Spleen (tissue), 11 donors: Measurements from ENCODE around the gene AHNAK2. TPM values are rescaled to one million over a fixed set of nuclear protein-coding genes. Genes with fewer than 3 reads are reported as not detected.
"Not testable (repeated sequence)": the region's sequence is repeated elsewhere in the genome, so short reads cannot be mapped to it uniquely, and the experiment has no call there.

Experiments used
- DNase-seq: peaks from one replicate; pipeline ENCODE4 v3.0.0-alpha.2; 2020
- H3K27ac ChIP-seq, 8 donors: fragments of 200-600 bp; sonication (generic) in 7 of 8; 1 replicate in 4 of 8; 2 replicates in 4 of 8; pipeline versions ENCODE4 v1.5.0 to v1.8.0; 2016 to 2021; ENCODE audit warnings: inconsistent platforms in 4 of 8, mild to moderate bottlenecking in 4 of 8, moderate library complexity in 1 of 8
- H3K27me3 ChIP-seq, 7 donors: fragments of 200-600 bp; sonication (generic) in 6 of 7; replicated peaks in 1 of 7; 1 replicate in 4 of 7; 2 replicates in 3 of 7; pipeline versions ENCODE4 v1.5.0 to v1.8.0; 2016 to 2021; ENCODE audit warnings: inconsistent platforms in 3 of 7, mild to moderate bottlenecking in 1 of 7
- H3K36me3 ChIP-seq, 6 donors: fragments of 200-600 bp; sonication (generic) in 5 of 6; 1 replicate in 4 of 6; 2 replicates in 2 of 6; pipeline versions ENCODE4 v1.5.0 to v1.8.0; 2016 to 2021; ENCODE audit warnings: inconsistent platforms in 2 of 6
- H3K4me1 ChIP-seq, 6 donors: fragments of 200-600 bp; sonication (generic) in 5 of 6; 1 replicate in 3 of 6; 2 replicates in 3 of 6; pipeline versions ENCODE4 v1.5.0 to v1.8.0; 2016 to 2021; ENCODE audit warnings: inconsistent platforms in 3 of 6
- H3K4me3 ChIP-seq, 8 donors: fragments of 200-600 bp; sonication (generic) in 7 of 8; 1 replicate in 4 of 8; 2 replicates in 4 of 8; pipeline versions ENCODE4 v1.5.0 to v1.8.0; 2016 to 2021; ENCODE audit warnings: inconsistent platforms in 4 of 8, mild to moderate bottlenecking in 4 of 8, moderate library complexity in 2 of 8
- H3K9me3 ChIP-seq, 8 donors: fragments of 200-600 bp; sonication (generic) in 7 of 8; 1 replicate in 4 of 8; 2 replicates in 4 of 8; pipeline versions ENCODE4 v1.5.0 to v1.8.0; 2016 to 2021; ENCODE audit warnings: inconsistent platforms in 4 of 8
- POLR2A ChIP-seq, 3 donors: fragments of 450-650 bp; IDR thresholded peaks; one replicate each; pipeline ENCODE4 v1.5.1; 2017; ENCODE audit warnings: antibody characterized with exemption in 3 of 3, mild to moderate bottlenecking in 1 of 3
- POLR2AphosphoS5 ChIP-seq, 3 donors: sonication (generic); formaldehyde crosslinking; IDR thresholded peaks; one replicate each; pipeline ENCODE4 v1.5.1; 2017; ENCODE audit warnings: antibody characterized with exemption in 3 of 3
- whole genome bisulfite sequencing, 5 donors: extraction: QIAGEN DNeasy Blood & Tissue Kit in 3 of 5; methylation state at CpG; one replicate each; pipeline versions ENCODE4 v1.1.5 to v1.1.7; 2013 to 2018; 5-methylcytosine and 5-hydroxymethylcytosine counted together
- intact Hi-C: fragments of 100-400 bp; cut with DNase I; formaldehyde crosslinking; loops from one replicate; pipeline ENCODE4 v1.15.0; 2023; ENCODE audit warnings: low total_unique reads
- polyA plus RNA-seq, 3 donors: library from polyadenylated mRNA; stranded (reverse); fragments of 200-250 nt; gene quantifications; one replicate each; pipeline ENCODE4 v1.2.1, GENCODE V29; 2013
- total RNA-seq, 7 donors: library from RNA; depleted of rRNA in 3 of 7; stranded (reverse); fragments of >200 nt in 3 of 7; fragmentation: NEBNext Ultra II Directional in 4 of 7; extraction: Animal tissue kit (Norgen Biotek cat#: 25700) in 4 of 7; gene quantifications; one replicate each; pipeline versions ENCODE4 v1.1.0 to v1.2.1, GENCODE V29; 2016 to 2021
- TF ChIP-seq, protein P1 (sequence below), 11 experiments: fragments of 200-600 bp in 7 of 11; fragments of 450-650 bp in 4 of 11; sonication (generic) in 4 of 11; IDR thresholded peaks in 8 of 11; conservative IDR thresholded peaks in 3 of 11; 1 replicate in 7 of 11; 2 replicates in 4 of 11; pipeline versions ENCODE4 v1.4.0 to v1.8.0; 2016 to 2021; ENCODE audit warnings: antibody characterized with exemption in 11 of 11, inconsistent platforms in 4 of 11, mild to moderate bottlenecking in 1 of 11
- donor health status: healthy with polysubstance abuse.
- donor health status: DM: no; HTN: no; CAD: no; lungs with moderate emphysema.
- donor health status: DM: no; HTN: no; CAD: no.
- donor health status: Bipolar disorder and iron deficiency.
- donor health status: healthy.
- donor health status: DM: no; HTN: no; CAD: no.
- donor health status: DM: yes; HTN: yes; CAD: no.

The AHNAK2 gene
- total and polyA plus RNA-seq, 10 donors = 0.26 to 1.3 (median 0.71) TPM

DNA sequence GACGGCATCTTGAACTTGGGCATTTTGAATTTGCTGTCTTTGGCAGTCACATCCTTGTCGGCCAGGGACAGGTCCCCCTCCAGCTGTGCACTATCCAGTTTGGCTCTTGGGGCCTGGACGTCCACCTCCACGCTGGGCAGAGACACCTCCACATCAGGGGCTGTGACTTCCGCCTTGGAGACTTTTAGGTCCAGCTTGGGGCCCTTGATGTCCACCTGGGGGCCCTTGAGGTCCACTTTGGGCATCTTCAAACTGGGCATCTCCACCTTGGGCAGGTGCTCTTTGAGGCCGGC lies 34.2 kb downstream of the AHNAK2 start:
- H3K27me3 ChIP-seq, H3K9me3 ChIP-seq, intact Hi-C loops, H3K4me1 ChIP-seq, H3K36me3 ChIP-seq, H3K27ac ChIP-seq, H3K4me3 ChIP-seq: not testable (repeated sequence)
- DNase-seq = peak; percentile 66
- 64 to 94% (median 86%) methylated on average over 5 to 6 of the region's 6 CpGs for WGBS, 5 donors

DNA sequence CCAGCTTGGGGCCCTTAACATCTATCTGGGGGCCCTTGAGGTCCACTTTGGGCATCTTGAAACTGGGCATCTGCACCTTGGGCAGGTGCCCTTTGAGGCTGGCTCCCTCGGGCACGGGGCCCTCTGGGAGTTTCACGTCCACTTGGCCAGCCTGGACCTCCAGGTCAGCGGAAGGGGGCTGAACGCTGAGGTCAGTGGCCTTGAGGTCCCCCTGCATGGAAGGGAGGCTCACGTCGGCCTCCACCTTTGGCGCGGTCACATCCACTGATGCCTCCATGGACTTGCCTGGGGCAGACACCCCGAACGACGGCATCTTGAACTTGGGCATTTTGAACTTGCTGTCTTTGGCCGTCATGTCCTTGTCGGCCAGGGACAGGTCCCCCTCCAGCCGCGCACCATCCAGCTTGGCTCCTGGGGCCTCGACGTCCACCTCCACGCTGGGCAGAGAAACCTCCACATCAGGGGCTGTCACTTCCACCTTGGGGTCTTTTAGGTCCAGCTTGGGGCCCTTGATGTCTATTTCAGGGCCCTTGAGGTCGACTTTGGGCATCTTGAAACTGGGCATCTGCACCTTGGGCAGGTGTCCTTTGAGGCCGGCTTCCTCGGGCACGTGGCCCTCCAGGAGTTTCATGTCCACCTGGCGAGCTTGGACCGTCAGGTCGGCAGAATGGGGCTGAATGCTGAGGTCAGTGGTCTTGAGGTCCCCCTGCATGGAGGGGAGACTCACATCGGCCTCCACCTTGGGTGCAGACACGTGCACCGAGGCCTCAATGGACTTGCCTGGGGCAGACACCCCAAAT lies 34.8 kb downstream of the AHNAK2 start:
- H3K36me3 ChIP-seq, H3K4me1 ChIP-seq, H3K4me3 ChIP-seq, H3K27me3 ChIP-seq, intact Hi-C loops, H3K9me3 ChIP-seq, H3K27ac ChIP-seq, DNase-seq: not testable (repeated sequence)
- WGBS, 5 donors = 81 to 95% (median 90%) methylated on average over 17 to 29 of the region's 29 CpGs

DNA sequence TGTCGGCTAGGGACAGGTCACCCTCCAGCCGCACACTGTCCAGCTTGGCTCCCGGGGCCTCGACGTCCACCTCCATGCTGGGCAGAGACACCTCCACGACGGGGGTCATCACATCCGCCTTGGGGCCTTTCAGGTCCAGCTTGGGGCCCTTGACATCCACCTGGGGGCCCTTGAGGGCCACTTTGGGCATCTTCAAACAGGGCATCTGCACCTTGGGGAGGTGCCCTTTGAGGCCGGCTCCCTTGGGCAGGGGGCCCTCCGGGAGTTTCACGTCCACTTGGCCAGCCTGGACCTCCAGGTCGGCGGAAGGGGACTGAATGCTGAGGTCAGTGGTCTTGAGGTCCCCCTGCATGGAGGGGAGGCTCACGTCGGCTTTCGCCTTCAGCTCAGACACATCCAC lies 35.6 kb downstream of the AHNAK2 start:
- H3K9me3 ChIP-seq = no peaks in the 10 kb centered on the region
- intact Hi-C loops = no loop called here

DNA sequence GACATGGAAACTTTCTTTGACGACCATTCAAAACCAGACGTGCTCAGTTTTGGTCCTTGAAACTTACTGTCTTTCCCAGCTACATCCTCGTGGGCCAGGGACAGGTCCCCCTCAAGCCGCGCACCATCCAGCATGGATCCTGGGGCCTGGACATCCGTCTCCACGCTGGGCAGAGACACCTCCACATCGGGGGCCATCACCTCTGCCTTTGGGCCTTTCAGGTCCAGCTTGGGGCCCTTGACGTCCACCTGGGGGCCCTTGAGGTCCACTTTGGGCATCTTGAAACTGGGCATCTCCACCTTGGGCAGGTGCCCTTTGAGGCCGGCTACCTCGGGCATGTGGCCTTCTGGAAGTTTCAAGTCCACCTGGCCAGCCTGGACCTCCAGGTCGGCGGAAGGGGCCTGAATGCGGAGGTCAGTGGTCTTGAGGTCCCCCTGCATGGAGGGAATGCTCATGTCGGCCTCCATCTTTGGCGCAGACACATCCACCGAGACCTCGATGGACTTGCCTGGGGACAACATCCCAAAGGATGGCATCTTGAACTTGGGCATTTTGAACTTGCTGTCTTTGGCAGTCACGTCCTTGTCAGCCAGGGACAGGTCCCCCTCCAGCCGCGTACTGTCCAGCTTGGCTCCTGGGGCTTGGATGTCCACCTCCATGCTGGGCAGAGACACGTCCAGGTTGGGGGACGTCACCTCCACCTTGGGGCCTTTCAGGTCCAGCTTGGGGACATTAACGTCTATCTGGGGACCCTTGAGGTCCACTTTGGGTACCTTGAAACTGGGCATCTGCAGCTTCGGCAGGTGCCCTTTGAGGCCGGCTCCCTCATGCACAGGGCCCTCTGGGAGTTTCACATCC lies 36.4 kb downstream of the AHNAK2 start:
- Histone ChIP-seq H3K27me3 (no peaks in the 10 kb centered on the region), H3K4me1 (no peaks in the 10 kb centered on the region), H3K36me3 (no peaks in the 10 kb centered on the region), H3K4me3 (no peak overlapping the region), H3K27ac (no peak overlapping the region), H3K9me3 (no peaks in the 10 kb centered on the region)
- no peak for TF ChIP-seq POLR2A (IDR thresholded peaks at IDR 0.05)
- no peak for TF ChIP-seq POLR2AphosphoS5 (IDR thresholded peaks at IDR 0.05)
- TF ChIP-seq, protein P1, sequence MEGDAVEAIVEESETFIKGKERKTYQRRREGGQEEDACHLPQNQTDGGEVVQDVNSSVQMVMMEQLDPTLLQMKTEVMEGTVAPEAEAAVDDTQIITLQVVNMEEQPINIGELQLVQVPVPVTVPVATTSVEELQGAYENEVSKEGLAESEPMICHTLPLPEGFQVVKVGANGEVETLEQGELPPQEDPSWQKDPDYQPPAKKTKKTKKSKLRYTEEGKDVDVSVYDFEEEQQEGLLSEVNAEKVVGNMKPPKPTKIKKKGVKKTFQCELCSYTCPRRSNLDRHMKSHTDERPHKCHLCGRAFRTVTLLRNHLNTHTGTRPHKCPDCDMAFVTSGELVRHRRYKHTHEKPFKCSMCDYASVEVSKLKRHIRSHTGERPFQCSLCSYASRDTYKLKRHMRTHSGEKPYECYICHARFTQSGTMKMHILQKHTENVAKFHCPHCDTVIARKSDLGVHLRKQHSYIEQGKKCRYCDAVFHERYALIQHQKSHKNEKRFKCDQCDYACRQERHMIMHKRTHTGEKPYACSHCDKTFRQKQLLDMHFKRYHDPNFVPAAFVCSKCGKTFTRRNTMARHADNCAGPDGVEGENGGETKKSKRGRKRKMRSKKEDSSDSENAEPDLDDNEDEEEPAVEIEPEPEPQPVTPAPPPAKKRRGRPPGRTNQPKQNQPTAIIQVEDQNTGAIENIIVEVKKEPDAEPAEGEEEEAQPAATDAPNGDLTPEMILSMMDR (IDR thresholded peaks at IDR 0.05 in 8 of 11, conservative IDR thresholded peaks at IDR 0.05 in 3 of 11) = no peak
- WGBS, 5 donors = 84 to 95% (median 91%) methylated on average over 26 of the region's 26 CpGs
- no peak for DNase-seq
- intact Hi-C loops = no loop called here

More for the DNA sequence above, 35.6 kb downstream of the AHNAK2 start:
- no peak overlapping the region for H3K4me3 ChIP-seq
- no peaks in the 10 kb centered on the region for H3K36me3 ChIP-seq
- H3K27me3 ChIP-seq = no peaks in the 10 kb centered on the region
- TF ChIP-seq, protein P1 (IDR thresholded peaks at IDR 0.05 in 8 of 11, conservative IDR thresholded peaks at IDR 0.05 in 3 of 11) = no peak
- TF ChIP-seq POLR2AphosphoS5 (IDR thresholded peaks at IDR 0.05) (no peak), POLR2A (IDR thresholded peaks at IDR 0.05) (no peak)
- H3K27ac ChIP-seq = no peak overlapping the region
- H3K4me1 ChIP-seq = no peaks in the 10 kb centered on the region
- WGBS, 5 donors = 92 to 97% (median 94%) methylated on average over 2 to 16 of the region's 16 CpGs
- no peak for DNase-seq

DNA sequence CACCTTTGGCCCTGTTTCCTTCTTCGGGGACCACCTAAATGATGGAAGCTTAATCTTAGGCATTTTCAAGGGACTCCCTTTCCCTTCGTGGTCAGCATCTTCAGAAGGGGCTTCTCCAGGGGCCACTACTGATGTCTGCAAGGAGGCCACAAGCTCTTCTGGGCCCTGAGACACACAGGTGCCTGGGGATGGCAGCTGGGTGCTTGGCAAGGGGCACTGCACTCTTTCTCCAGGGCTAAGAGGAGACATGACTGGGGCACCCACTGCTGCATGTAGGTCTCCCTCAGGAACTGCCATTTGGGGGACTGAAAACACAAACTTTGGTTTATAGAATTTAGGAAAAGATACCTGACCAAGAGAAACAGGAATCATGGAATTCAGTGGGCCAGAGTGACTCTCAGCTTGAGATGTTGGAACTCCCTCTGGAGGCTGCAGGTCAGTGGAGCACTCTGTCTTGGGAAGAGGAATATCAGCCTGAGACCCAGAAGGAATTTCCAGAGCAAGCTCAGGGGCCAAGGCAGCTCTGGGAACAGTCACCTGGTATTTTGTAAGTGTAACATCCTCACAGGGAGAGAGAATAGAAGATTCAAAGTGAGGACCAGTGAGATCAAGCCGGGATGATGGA lies 37.5 kb downstream of the AHNAK2 start:
- Histone ChIP-seq H3K27me3 (no peaks in the 10 kb centered on the region), H3K27ac (no peak overlapping the region), H3K9me3 (no peaks in the 10 kb centered on the region), H3K36me3 (no peaks in the 10 kb centered on the region), H3K4me1 (no peaks in the 10 kb centered on the region), H3K4me3 (no peak overlapping the region)
- no peak for DNase-seq
- 77 to 88% (median 84%) methylated on average over 3 of the region's 3 CpGs for WGBS, 5 donors
- intact Hi-C loops = no loop called here
- TF ChIP-seq POLR2A (IDR thresholded peaks at IDR 0.05) (no peak), POLR2AphosphoS5 (IDR thresholded peaks at IDR 0.05) (no peak)
- TF ChIP-seq, protein P1 (IDR thresholded peaks at IDR 0.05 in 8 of 11, conservative IDR thresholded peaks at IDR 0.05 in 3 of 11) = no peak
